HepG2 (cell line): Measurements from ENCODE around the gene SLC38A3. TPM values are rescaled to one million over a fixed set of nuclear protein-coding genes. Genes with fewer than 3 reads are reported as not detected.

Experiments used
- DMAP1 ChIP-seq: IDR thresholded peaks from 2 replicates; pipeline ENCODE4 v1.6.1; 2016
- FOXA3 ChIP-seq: IDR thresholded peaks from 2 replicates; pipeline ENCODE4 v1.6.1; 2016; ENCODE audit warnings: missing genetic modification reagents, missing compliant biosample characterization
- HCFC1 ChIP-seq: fragments of 150-350 bp; IDR thresholded peaks from 2 replicates; pipeline ENCODE4 v1.6.1; 2014; ENCODE audit warnings: low read depth, low read length
- KDM1A ChIP-seq: IDR thresholded peaks from 2 replicates; pipeline ENCODE4 v1.6.1; 2016; ENCODE audit warnings: missing compliant biosample characterization
- MAZ ChIP-seq, 2 experiments: sonication (generic) in 1 of 2; formaldehyde crosslinking in 1 of 2; IDR thresholded peaks; 2 replicates each; pipeline versions ENCODE4 v1.5.0 to v1.6.1; 2012 to 2020; ENCODE audit warnings: low read depth in 2 of 2, mild to moderate bottlenecking in 2 of 2, borderline replicate concordance in 1 of 2, improper control_type of control experiment in 1 of 2, low read length in 1 of 2, missing genetic modification reagents in 1 of 2, moderate library complexity in 1 of 2
- MBNL3 ChIP-seq: fragments of 250-450 bp; sonication (Bioruptor Pico); conservative IDR thresholded peaks from 2 replicates; pipeline ENCODE4 v1.8.0; 2022; ENCODE audit warnings: mild to moderate bottlenecking, inconsistent platforms
- MTA1 ChIP-seq: sonication (generic); formaldehyde crosslinking; IDR thresholded peaks from 2 replicates; pipeline ENCODE4 v1.4.0; 2020; ENCODE audit warnings: missing genetic modification reagents, mild to moderate bottlenecking, borderline replicate concordance
- NFYC ChIP-seq: IDR thresholded peaks from 2 replicates; pipeline ENCODE4 v1.6.1; 2016; ENCODE audit warnings: missing genetic modification reagents, missing compliant biosample characterization
- NONO ChIP-seq, 2 experiments: fragments of 450-650 bp in 1 of 2; sonication (generic) in 1 of 2; formaldehyde crosslinking in 1 of 2; IDR thresholded peaks in 1 of 2; conservative IDR thresholded peaks in 1 of 2; 2 replicates each; pipeline versions ENCODE4 v1.6.1 to v1.8.0; 2017 to 2022; ENCODE audit warnings: mild to moderate bottlenecking in 1 of 2, missing genetic modification reagents in 1 of 2, moderate library complexity in 1 of 2
- PAWR ChIP-seq: sonication (generic); formaldehyde crosslinking; IDR thresholded peaks from 2 replicates; pipeline ENCODE4 v1.4.0; 2020; ENCODE audit warnings: missing genetic modification reagents, mild to moderate bottlenecking, borderline replicate concordance
- SAP130 ChIP-seq: IDR thresholded peaks from 2 replicates; pipeline ENCODE4 v1.6.1; 2016; ENCODE audit warnings: low read depth
- SP2 ChIP-seq: sonication (generic); formaldehyde crosslinking; IDR thresholded peaks from 2 replicates; pipeline ENCODE4 v1.5.1; 2020; ENCODE audit warnings: mild to moderate bottlenecking, missing genetic modification reagents
- XRCC5 ChIP-seq: fragments of 200-400 bp; formaldehyde crosslinking; optimal IDR thresholded peaks from 2 replicates; pipeline ENCODE3; 2017; ENCODE audit warnings: mild to moderate bottlenecking, low read length
- ZNF234 ChIP-seq: sonication (generic); formaldehyde crosslinking; conservative IDR thresholded peaks from 2 replicates; pipeline ENCODE4 v1.5.1; 2020; ENCODE audit warnings: mild to moderate bottlenecking, missing genetic modification reagents
- ZNF235 ChIP-seq: sonication (generic); formaldehyde crosslinking; IDR thresholded peaks from 2 replicates; pipeline ENCODE4 v1.8.1; 2023; ENCODE audit warnings: mild to moderate bottlenecking, missing genetic modification reagents, borderline replicate concordance
- ZNF3 ChIP-seq: IDR thresholded peaks from 2 replicates; pipeline ENCODE4 v1.7.0; 2017; ENCODE audit warnings: inconsistent platforms
- ZNF30 ChIP-seq: sonication (generic); formaldehyde crosslinking; IDR thresholded peaks from 2 replicates; pipeline ENCODE4 v1.5.0; 2020; ENCODE audit warnings: mild to moderate bottlenecking, missing genetic modification reagents
- ZNF333 ChIP-seq: sonication (generic); formaldehyde crosslinking; IDR thresholded peaks from 2 replicates; pipeline ENCODE4 v1.4.0; 2020; ENCODE audit warnings: mild to moderate bottlenecking, missing genetic modification reagents, borderline replicate concordance
- ZNF567 ChIP-seq: sonication (generic); formaldehyde crosslinking; IDR thresholded peaks from 2 replicates; pipeline ENCODE4 v1.8.1; 2023; ENCODE audit warnings: mild to moderate bottlenecking, missing genetic modification reagents, borderline replicate concordance
- ZNF572 ChIP-seq: sonication (generic); formaldehyde crosslinking; IDR thresholded peaks from 2 replicates; pipeline ENCODE4 v1.5.1; 2020; ENCODE audit warnings: mild to moderate bottlenecking, missing genetic modification reagents
- polyA plus RNA-seq, 8 experiments: library from polyadenylated mRNA; depleted of rRNA in 3 of 8; stranded (reverse) in 7 of 8; unstranded in 1 of 8; fragments of >200 nt; fragmentation: Illumina TruSeq in 4 of 8; extraction: Trizol in 4 of 8; gene quantifications; 2 replicates each; pipeline versions ENCODE4 v1.2.1 to v1.2.3, GENCODE V29; 2011 to 2016; ENCODE audit warnings: low read depth in 4 of 8, missing spikeins in 1 of 8, mixed read lengths in 1 of 8; ENCODE audit not compliant: insufficient read depth in 1 of 8
- total RNA-seq, 5 experiments: library from RNA; depleted of rRNA; stranded (reverse); fragments of >200 nt; fragmentation: Illumina TruSeq; extraction: Trizol; gene quantifications; 2 replicates each; pipeline ENCODE4 v1.2.3, GENCODE V29; 2016; ENCODE audit warnings: low read depth in 1 of 5
- TF ChIP-seq, protein P1 (sequence below): sonication (generic); formaldehyde crosslinking; IDR thresholded peaks from 2 replicates; pipeline ENCODE4 v1.8.0; 2022; ENCODE audit warnings: missing genetic modification reagents, mild to moderate bottlenecking, inconsistent platforms, borderline replicate concordance
- TF ChIP-seq, protein P2 (sequence below): sonication (generic); formaldehyde crosslinking; IDR thresholded peaks from 2 replicates; pipeline ENCODE4 v1.4.0; 2020; ENCODE audit warnings: mild to moderate bottlenecking, missing genetic modification reagents
- TF ChIP-seq, protein P3 (sequence below): sonication (generic); formaldehyde crosslinking; IDR thresholded peaks from 2 replicates; pipeline ENCODE4 v1.8.1; 2022; ENCODE audit warnings: low read depth, mild to moderate bottlenecking, missing genetic modification reagents
- TF ChIP-seq, protein P4 (sequence below): sonication (generic); formaldehyde crosslinking; IDR thresholded peaks from 2 replicates; pipeline ENCODE4 v1.4.0; 2020; ENCODE audit warnings: missing genetic modification reagents

SLC38A3 gene
- total and polyA plus RNA-seq, 2 of the 13 experiments (the other 11 are each of a cell fraction or from before 2014, with no cell fraction given) = 29.8 to 164 TPM

DNA sequence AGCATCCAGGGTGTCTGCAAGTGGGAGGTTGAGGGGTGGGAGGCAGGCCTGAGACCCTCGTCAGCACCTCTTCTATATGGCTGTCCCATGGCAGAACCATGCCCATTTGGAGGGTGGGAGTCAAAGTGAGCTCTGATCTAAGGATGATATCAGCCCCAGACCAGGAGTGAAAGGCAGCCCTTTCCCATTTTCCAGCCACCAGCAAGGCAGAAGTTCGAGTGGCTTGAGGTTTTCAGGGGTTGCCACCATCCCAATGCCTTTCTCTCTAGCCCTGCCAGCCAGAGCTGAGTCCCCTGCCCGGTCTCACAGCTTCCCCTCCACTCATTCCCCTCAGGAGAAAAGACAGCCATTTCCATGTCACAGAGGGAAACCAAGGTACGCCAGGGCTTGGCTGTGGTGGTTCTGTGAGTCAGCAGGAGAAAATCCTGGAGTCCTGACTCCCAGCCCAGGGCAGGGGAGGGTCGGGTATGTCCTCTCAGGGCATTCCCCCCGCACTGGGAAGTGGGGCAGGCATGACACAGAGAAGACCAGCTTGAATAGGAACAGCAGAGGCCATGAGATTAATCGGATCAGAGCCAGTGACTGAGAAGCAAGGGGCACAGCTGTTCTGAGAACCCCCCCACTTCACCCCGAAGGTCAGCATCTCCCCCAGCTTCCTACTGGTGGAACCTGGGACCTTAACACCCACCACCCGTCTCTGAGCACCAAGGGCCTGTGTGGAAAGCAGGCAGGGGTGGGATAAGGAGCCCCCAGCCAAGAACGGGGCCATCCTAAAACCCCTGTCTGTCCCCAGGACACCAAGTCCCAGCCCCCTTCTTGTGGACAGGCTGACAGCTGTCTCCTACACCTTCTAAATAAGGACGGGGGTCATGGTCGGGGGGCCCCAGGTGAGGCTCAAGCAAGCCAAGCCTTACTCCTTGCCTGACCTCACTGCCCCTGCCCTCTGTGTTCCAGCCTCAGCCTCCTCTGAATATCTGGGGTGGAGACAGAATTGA is 965 bp upstream of the SLC38A3 start (continued):
- TF ChIP-seq SP2 (CRISPR knock-in tag) = peak; percentile 8; the same call in 1 of the 2 replicates
- TF ChIP-seq ZNF333 (CRISPR knock-in tag) = 0 out of 2 replicates have a peak, but pooled peaks have one; percentile 63
- TF ChIP-seq KDM1A = no peak
- TF ChIP-seq ZNF567 (CRISPR knock-in tag) = 0 out of 2 replicates have a peak, but pooled peaks have one; percentile 56
- TF ChIP-seq MBNL3 = no peak
- TF ChIP-seq, protein P1, sequence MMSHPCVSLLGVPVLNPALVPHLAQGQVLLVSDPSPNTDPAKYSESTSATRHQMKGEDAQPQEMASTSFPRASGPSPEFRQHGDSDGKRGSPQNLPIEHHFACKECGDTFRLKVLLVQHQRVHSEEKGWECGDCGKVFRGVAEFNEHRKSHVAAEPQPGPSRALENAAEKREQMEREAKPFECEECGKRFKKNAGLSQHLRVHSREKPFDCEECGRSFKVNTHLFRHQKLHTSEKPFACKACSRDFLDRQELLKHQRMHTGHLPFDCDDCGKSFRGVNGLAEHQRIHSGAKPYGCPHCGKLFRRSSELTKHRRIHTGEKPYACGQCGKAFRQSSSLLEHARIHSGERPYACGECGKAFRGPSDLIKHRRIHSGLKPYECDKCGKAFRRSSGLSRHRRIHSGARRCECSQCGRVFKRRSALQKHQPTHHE = no peak
- TF ChIP-seq, protein P2, sequence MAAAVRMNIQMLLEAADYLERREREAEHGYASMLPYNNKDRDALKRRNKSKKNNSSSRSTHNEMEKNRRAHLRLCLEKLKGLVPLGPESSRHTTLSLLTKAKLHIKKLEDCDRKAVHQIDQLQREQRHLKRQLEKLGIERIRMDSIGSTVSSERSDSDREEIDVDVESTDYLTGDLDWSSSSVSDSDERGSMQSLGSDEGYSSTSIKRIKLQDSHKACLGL (CRISPR knock-in tag) = no peak
- no peak for TF ChIP-seq NFYC (CRISPR knock-in tag)
- TF ChIP-seq, protein P3, sequence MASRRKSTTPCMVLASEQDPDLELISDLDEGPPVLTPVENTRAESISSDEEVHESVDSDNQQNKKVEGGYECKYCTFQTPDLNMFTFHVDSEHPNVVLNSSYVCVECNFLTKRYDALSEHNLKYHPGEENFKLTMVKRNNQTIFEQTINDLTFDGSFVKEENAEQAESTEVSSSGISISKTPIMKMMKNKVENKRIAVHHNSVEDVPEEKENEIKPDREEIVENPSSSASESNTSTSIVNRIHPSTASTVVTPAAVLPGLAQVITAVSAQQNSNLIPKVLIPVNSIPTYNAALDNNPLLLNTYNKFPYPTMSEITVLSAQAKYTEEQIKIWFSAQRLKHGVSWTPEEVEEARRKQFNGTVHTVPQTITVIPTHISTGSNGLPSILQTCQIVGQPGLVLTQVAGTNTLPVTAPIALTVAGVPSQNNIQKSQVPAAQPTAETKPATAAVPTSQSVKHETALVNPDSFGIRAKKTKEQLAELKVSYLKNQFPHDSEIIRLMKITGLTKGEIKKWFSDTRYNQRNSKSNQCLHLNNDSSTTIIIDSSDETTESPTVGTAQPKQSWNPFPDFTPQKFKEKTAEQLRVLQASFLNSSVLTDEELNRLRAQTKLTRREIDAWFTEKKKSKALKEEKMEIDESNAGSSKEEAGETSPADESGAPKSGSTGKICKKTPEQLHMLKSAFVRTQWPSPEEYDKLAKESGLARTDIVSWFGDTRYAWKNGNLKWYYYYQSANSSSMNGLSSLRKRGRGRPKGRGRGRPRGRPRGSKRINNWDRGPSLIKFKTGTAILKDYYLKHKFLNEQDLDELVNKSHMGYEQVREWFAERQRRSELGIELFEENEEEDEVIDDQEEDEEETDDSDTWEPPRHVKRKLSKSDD (CRISPR knock-in tag) = no peak
- no peak for TF ChIP-seq PAWR (CRISPR knock-in tag)
- TF ChIP-seq, protein P4, sequence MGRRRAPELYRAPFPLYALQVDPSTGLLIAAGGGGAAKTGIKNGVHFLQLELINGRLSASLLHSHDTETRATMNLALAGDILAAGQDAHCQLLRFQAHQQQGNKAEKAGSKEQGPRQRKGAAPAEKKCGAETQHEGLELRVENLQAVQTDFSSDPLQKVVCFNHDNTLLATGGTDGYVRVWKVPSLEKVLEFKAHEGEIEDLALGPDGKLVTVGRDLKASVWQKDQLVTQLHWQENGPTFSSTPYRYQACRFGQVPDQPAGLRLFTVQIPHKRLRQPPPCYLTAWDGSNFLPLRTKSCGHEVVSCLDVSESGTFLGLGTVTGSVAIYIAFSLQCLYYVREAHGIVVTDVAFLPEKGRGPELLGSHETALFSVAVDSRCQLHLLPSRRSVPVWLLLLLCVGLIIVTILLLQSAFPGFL = no peak
- TF ChIP-seq HCFC1 = no peak
- TF ChIP-seq ZNF30 = no peak
- no peak for TF ChIP-seq MAZ (IDR thresholded peaks at IDR 0.05; ENCODE audit: borderline replicate concordance, low read depth, low read length)
- 0 out of 2 replicates have a peak, but pooled peaks have one; percentile 22 for TF ChIP-seq MAZ (CRISPR knock-in tag; IDR thresholded peaks at IDR 0.05; ENCODE audit: low read depth)
- TF ChIP-seq SAP130 (CRISPR knock-in tag) = no peak
- no peak for TF ChIP-seq NONO (IDR thresholded peaks at IDR 0.05)
- 0 out of 2 replicates have a peak, but pooled peaks have one; percentile 5 for TF ChIP-seq NONO (CRISPR knock-in tag; conservative IDR thresholded peaks at IDR 0.05)
- TF ChIP-seq FOXA3 = no peak
- TF ChIP-seq XRCC5 = peak; percentile 2
- 0 out of 2 replicates have a peak, but pooled peaks have one; percentile 31 for TF ChIP-seq ZNF572 (CRISPR knock-in tag)
- no peak for TF ChIP-seq ZNF235 (CRISPR knock-in tag)
- TF ChIP-seq DMAP1 (CRISPR knock-in tag) = 0 out of 2 replicates have a peak, but pooled peaks have one; percentile 4
- TF ChIP-seq ZNF3 (CRISPR knock-in tag) = no peak
- TF ChIP-seq ZNF234 (CRISPR knock-in tag) = no peak
- no peak for TF ChIP-seq MTA1 (CRISPR knock-in tag)
